HEK293 (cell line): ENCODE results near the gene NAV1.

Experiments
- YY2 ChIP-seq: fragments of 450-650 bp; formaldehyde crosslinking; IDR thresholded peaks from 2 replicates; pipeline ENCODE4 v1.5.1; 2016; ENCODE audit warnings: missing biosample characterization, missing genetic modification characterization
- ZFP37 ChIP-seq: fragments of 450-650 bp; formaldehyde crosslinking; IDR thresholded peaks from 2 replicates; pipeline ENCODE4 v1.5.1; 2016; ENCODE audit warnings: missing biosample characterization, missing genetic modification characterization
- ZNF132 ChIP-seq: fragments of 450-650 bp; formaldehyde crosslinking; IDR thresholded peaks from 2 replicates; pipeline ENCODE4 v1.5.1; 2017; ENCODE audit warnings: missing biosample characterization, missing genetic modification characterization, borderline replicate concordance
- ZNF214 ChIP-seq: fragments of 450-650 bp; formaldehyde crosslinking; IDR thresholded peaks from 2 replicates; pipeline ENCODE4 v1.5.1; 2017; ENCODE audit warnings: missing biosample characterization, mild to moderate bottlenecking, missing genetic modification characterization, borderline replicate concordance
- ZNF664 ChIP-seq: fragments of 450-650 bp; formaldehyde crosslinking; IDR thresholded peaks from 2 replicates; pipeline ENCODE4 v1.5.1; 2016; ENCODE audit warnings: missing biosample characterization, missing genetic modification characterization
- ZNF837 ChIP-seq: fragments of 450-650 bp; formaldehyde crosslinking; IDR thresholded peaks from 2 replicates; pipeline ENCODE4 v1.5.1; 2016; ENCODE audit warnings: missing biosample characterization, missing genetic modification characterization
- ZXDB ChIP-seq: fragments of 450-650 bp; formaldehyde crosslinking; IDR thresholded peaks from 2 replicates; pipeline ENCODE4 v1.5.1; 2016; ENCODE audit warnings: missing biosample characterization, missing genetic modification characterization
- TF ChIP-seq, protein P1 (sequence below): fragments of 450-650 bp; formaldehyde crosslinking; IDR thresholded peaks from 2 replicates; pipeline ENCODE4 v1.5.1; 2016; ENCODE audit warnings: missing biosample characterization, missing genetic modification characterization
- TF ChIP-seq, protein P2 (sequence below): fragments of 450-650 bp; formaldehyde crosslinking; IDR thresholded peaks from 2 replicates; pipeline ENCODE4 v1.5.1; 2016; ENCODE audit warnings: missing biosample characterization, missing genetic modification characterization, borderline replicate concordance
- TF ChIP-seq, protein P3 (sequence below): fragments of 450-650 bp; formaldehyde crosslinking; IDR thresholded peaks from 2 replicates; pipeline ENCODE4 v1.5.1; 2016; ENCODE audit warnings: missing biosample characterization, missing genetic modification characterization

DNA sequence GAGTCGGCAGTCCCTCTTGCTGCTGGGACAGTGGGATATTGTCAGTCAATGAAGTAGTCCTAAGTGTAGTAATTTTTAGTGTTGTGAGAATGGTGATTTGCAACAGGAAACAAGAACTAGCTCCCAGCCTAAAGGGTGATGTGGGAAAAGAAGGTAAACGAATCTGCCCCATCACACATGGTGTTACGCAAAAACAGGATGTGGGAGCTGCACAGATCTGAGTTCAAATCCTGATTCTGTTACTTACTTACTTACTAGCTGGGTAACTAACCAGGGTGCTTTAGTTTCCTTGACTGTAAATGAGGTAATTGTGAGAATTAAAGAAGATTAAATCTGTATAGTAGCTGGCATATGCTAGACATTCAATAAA lies 22.3 kb downstream of the NAV1 start:
- TF ChIP-seq, protein P1, sequence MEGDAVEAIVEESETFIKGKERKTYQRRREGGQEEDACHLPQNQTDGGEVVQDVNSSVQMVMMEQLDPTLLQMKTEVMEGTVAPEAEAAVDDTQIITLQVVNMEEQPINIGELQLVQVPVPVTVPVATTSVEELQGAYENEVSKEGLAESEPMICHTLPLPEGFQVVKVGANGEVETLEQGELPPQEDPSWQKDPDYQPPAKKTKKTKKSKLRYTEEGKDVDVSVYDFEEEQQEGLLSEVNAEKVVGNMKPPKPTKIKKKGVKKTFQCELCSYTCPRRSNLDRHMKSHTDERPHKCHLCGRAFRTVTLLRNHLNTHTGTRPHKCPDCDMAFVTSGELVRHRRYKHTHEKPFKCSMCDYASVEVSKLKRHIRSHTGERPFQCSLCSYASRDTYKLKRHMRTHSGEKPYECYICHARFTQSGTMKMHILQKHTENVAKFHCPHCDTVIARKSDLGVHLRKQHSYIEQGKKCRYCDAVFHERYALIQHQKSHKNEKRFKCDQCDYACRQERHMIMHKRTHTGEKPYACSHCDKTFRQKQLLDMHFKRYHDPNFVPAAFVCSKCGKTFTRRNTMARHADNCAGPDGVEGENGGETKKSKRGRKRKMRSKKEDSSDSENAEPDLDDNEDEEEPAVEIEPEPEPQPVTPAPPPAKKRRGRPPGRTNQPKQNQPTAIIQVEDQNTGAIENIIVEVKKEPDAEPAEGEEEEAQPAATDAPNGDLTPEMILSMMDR (tag by site-specific recombination) = no peak
- TF ChIP-seq ZXDB (tag by site-specific recombination) (no peak), ZNF837 (tag by site-specific recombination) (no peak), ZNF664 (no peak), ZFP37 (tag by site-specific recombination) (no peak), YY2 (no peak), ZNF132 (tag by site-specific recombination) (no peak), ZNF214 (tag by site-specific recombination) (no peak)
- TF ChIP-seq, protein P2, sequence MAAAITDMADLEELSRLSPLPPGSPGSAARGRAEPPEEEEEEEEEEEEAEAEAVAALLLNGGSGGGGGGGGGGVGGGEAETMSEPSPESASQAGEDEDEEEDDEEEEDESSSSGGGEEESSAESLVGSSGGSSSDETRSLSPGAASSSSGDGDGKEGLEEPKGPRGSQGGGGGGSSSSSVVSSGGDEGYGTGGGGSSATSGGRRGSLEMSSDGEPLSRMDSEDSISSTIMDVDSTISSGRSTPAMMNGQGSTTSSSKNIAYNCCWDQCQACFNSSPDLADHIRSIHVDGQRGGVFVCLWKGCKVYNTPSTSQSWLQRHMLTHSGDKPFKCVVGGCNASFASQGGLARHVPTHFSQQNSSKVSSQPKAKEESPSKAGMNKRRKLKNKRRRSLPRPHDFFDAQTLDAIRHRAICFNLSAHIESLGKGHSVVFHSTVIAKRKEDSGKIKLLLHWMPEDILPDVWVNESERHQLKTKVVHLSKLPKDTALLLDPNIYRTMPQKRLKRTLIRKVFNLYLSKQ (tag by site-specific recombination) = no peak
- TF ChIP-seq, protein P3, sequence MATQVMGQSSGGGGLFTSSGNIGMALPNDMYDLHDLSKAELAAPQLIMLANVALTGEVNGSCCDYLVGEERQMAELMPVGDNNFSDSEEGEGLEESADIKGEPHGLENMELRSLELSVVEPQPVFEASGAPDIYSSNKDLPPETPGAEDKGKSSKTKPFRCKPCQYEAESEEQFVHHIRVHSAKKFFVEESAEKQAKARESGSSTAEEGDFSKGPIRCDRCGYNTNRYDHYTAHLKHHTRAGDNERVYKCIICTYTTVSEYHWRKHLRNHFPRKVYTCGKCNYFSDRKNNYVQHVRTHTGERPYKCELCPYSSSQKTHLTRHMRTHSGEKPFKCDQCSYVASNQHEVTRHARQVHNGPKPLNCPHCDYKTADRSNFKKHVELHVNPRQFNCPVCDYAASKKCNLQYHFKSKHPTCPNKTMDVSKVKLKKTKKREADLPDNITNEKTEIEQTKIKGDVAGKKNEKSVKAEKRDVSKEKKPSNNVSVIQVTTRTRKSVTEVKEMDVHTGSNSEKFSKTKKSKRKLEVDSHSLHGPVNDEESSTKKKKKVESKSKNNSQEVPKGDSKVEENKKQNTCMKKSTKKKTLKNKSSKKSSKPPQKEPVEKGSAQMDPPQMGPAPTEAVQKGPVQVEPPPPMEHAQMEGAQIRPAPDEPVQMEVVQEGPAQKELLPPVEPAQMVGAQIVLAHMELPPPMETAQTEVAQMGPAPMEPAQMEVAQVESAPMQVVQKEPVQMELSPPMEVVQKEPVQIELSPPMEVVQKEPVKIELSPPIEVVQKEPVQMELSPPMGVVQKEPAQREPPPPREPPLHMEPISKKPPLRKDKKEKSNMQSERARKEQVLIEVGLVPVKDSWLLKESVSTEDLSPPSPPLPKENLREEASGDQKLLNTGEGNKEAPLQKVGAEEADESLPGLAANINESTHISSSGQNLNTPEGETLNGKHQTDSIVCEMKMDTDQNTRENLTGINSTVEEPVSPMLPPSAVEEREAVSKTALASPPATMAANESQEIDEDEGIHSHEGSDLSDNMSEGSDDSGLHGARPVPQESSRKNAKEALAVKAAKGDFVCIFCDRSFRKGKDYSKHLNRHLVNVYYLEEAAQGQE (tag by site-specific recombination) = no peak
